Type B pancreatic cell (in vitro differentiated cells): ENCODE measurements around the gene SIPA1L3. TPM values are rescaled to one million over a fixed set of nuclear protein-coding genes. Genes with fewer than 3 reads are reported as not detected.

ENCODE experiments used
- DNase-seq: peaks from one replicate; pipeline ENCODE4 v3.0.0; 2021; ENCODE audit warnings: mixed read lengths; ENCODE audit not compliant: unreplicated experiment; ENCODE audit errors: extremely low spot score
- H3K27ac Mint-ChIP-seq: 2 replicates; pipeline ENCODE4 v1.8.0; 2021; ENCODE audit warnings: mild to moderate bottlenecking, mixed read lengths
- H3K27me3 Mint-ChIP-seq: 2 replicates; pipeline ENCODE4 v1.8.0; 2021; ENCODE audit warnings: mixed read lengths
- H3K36me3 Mint-ChIP-seq: 2 replicates; pipeline ENCODE4 v1.8.0; 2021; ENCODE audit warnings: mixed read lengths
- H3K4me1 Mint-ChIP-seq: one replicate; pipeline ENCODE4 v1.8.0; 2021; ENCODE audit warnings: mixed read lengths; ENCODE audit not compliant: unreplicated experiment
- H3K4me3 Mint-ChIP-seq: 2 replicates; pipeline ENCODE4 v1.8.0; 2021; ENCODE audit warnings: mild to moderate bottlenecking, mixed read lengths
- H3K9me3 Mint-ChIP-seq: 2 replicates; pipeline ENCODE4 v1.8.0; 2021; ENCODE audit warnings: mixed read lengths
- total RNA-seq: library from RNA; stranded (reverse); gene quantifications from 2 replicates; pipeline ENCODE4 v1.2.1, GENCODE V29; 2021; ENCODE audit warnings: low replicate concordance
- TF ChIP-seq, protein P1 (sequence below): fragments of 200-600 bp; sonication (generic); conservative IDR thresholded peaks from 2 replicates; pipeline ENCODE4 v1.5.0; 2021; ENCODE audit warnings: antibody characterized with exemption, mild to moderate bottlenecking

Gene SIPA1L3
- total RNA-seq, 1 donor from 2014 or later, result 53.7 TPM

DNA sequence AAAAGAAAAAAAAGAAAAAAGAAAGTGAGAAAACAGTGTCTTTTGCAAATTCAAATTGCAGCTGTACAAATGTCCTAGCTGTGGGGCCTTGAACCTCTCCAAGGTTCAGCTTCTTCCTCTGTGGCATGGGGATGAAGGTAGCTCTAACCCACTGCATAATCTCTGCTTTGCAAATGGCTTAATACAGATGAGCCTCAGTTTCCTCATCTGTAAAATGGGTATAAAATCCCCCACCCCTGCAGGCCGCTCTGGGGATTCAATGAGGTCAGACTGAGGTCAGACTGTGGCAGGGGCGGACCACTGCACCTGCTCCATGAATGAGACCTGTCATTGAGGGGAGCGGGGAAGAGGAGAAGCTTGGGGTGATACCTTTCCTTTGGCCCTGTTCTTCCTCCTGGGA is 311.2 kb downstream of the SIPA1L3 start:
- Mint-ChIP-seq H3K4me1 (peaks cover 11% of the 10 kb centered on the region), H3K9me3 (no peaks in the 10 kb centered on the region), H3K4me3 (no peak overlapping the region), H3K36me3 (peaks cover 11% of the 10 kb centered on the region), H3K27ac (no peak overlapping the region), H3K27me3 (peaks cover 9% of the 10 kb centered on the region)
- no peak for DNase-seq
- TF ChIP-seq, protein P1, sequence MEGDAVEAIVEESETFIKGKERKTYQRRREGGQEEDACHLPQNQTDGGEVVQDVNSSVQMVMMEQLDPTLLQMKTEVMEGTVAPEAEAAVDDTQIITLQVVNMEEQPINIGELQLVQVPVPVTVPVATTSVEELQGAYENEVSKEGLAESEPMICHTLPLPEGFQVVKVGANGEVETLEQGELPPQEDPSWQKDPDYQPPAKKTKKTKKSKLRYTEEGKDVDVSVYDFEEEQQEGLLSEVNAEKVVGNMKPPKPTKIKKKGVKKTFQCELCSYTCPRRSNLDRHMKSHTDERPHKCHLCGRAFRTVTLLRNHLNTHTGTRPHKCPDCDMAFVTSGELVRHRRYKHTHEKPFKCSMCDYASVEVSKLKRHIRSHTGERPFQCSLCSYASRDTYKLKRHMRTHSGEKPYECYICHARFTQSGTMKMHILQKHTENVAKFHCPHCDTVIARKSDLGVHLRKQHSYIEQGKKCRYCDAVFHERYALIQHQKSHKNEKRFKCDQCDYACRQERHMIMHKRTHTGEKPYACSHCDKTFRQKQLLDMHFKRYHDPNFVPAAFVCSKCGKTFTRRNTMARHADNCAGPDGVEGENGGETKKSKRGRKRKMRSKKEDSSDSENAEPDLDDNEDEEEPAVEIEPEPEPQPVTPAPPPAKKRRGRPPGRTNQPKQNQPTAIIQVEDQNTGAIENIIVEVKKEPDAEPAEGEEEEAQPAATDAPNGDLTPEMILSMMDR, result no peak

DNA sequence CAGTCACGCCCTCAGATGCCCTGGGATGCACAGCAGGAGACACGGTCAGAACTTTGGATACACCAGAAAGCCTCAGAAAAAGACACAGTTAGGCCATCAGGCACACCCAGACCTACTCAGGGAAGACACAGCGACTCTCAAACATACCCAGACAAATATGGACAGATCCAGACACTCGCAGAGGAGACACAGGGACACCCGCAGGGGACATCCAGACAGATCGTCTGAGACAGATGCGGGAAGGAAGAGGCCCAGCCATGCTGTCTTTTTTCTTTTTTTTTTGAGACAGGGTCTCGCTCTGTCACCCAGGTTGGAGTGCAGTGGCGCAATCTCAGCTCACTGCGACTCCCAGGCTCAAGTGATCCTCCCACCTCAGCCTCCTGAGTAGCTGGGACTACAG is 312.2 kb downstream of the SIPA1L3 start:
- Mint-ChIP-seq H3K27me3 (peaks cover 14% of the 10 kb centered on the region), H3K36me3 (peaks cover 6% of the 10 kb centered on the region), H3K4me3 (no peak overlapping the region), H3K4me1 (peaks cover 12% of the 10 kb centered on the region), H3K9me3 (no peaks in the 10 kb centered on the region), H3K27ac (no peak overlapping the region)
- TF ChIP-seq, protein P1, result no peak
- no peak for DNase-seq

DNA sequence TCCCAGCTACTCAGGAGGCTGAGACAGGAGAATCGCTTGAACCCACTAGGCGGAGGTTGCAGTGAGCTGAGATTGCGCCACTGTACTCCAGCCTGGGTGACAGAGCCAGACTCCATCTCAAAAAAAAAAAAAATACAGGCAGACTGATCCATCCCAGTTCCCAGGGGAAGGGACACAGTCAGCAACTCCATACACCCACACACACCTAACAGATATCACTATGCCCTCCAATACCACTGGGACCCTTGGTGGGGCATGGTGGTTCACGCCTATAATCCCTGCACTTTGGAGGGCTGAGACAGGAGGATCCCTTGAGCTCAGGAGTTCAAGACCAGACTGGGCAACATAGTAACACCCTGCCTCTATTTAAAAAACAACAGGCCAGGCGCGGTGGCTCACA is 314.4 kb downstream of the SIPA1L3 start:
- TF ChIP-seq, protein P1, result no peak
- Mint-ChIP-seq H3K27ac (no peak overlapping the region), H3K4me3 (no peak overlapping the region), H3K36me3 (peaks cover 5% of the 10 kb centered on the region), H3K4me1 (peaks cover 16% of the 10 kb centered on the region), H3K9me3 (no peaks in the 10 kb centered on the region), H3K27me3 (peaks cover 20% of the 10 kb centered on the region)
- no peak for DNase-seq

DNA sequence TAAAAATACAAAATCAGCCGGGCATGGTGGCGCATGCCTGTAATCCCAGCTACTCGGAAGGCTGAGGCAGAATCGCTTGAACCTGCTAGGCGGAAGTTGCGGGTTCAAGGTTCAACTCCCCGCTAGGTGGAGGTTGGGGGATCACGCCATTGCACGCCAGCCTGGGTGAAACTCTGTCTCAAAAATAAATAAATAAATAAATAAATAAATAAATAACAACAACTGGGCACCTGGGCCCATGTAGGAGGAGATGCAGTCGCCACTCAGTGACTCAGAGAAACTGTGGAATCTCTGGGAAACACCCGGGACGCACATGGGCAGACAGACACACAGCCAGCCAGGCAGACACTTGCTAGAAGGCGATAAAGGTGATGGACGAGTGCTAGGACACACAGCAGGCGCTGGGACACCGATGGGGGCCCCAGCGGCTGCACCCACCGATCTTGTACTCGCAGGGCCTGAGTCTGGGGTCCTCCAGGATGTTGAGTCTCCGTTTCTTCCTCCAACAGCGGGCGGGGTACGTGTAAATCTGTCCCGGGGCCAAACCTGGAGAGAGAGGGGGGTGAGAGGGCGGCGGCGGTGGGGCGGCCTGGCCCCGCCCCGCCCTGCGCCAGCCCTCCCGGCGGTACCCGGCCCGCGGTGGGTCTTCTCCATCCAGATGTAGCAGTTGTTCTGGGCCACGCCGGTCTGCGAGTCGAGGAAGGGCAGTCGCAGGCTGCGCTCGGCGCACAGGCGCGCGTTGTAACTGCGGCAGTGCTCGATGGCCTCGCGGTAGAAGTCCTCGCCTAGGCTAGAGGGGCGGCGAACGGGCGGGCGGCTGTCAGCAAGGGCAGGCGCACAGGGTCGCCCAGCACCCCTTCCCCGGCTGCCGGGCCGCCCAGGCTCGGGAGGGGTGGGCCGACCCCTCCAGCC is 315.2 kb downstream of the SIPA1L3 start:
- H3K4me3 Mint-ChIP-seq, result no peak overlapping the region
- no peaks in the 10 kb centered on the region for H3K9me3 Mint-ChIP-seq
- peaks cover 26% of the 10 kb centered on the region for H3K27me3 Mint-ChIP-seq
- TF ChIP-seq, protein P1, result no peak
- no peak overlapping the region for H3K27ac Mint-ChIP-seq
- peaks cover 20% of the 10 kb centered on the region for H3K4me1 Mint-ChIP-seq
- peaks cover 5% of the 10 kb centered on the region for H3K36me3 Mint-ChIP-seq
- no peak for DNase-seq

DNA sequence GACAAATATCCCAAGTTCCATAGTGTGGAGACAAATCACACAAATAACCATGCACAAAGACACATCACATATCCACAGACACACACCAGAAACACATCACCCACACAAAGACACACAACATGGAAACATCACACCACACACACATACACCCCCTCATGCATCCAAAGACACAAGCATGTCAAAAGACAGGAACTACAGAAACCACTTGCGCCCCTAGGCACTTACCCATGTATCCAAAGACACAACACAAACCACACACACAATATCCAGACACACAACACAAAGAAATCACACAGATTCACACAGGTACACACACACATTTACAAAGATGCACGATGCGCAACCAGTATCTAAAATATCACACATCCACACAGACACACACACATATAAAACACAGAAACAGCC is 316.1 kb downstream of the SIPA1L3 start:
- peaks cover 20% of the 10 kb centered on the region for H3K4me1 Mint-ChIP-seq
- DNase-seq, result no peak
- TF ChIP-seq, protein P1, result no peak
- no peaks in the 10 kb centered on the region for H3K9me3 Mint-ChIP-seq
- peak overlapping the region; percentile 0 for H3K27ac Mint-ChIP-seq
- peaks cover 5% of the 10 kb centered on the region for H3K36me3 Mint-ChIP-seq
- H3K4me3 Mint-ChIP-seq, result peak overlapping the region; percentile 70
- peaks cover 34% of the 10 kb centered on the region for H3K27me3 Mint-ChIP-seq
